ENCODE results near the gene CGB1.
A peak's percentile ranks its signal among the peaks of the same experiment; 100 is the strongest.
"Not testable (repeated sequence)": the region's sequence is repeated elsewhere in the genome, so short reads cannot be mapped to it uniquely, and the experiment has no call there.

Gene CGB1

DNA sequence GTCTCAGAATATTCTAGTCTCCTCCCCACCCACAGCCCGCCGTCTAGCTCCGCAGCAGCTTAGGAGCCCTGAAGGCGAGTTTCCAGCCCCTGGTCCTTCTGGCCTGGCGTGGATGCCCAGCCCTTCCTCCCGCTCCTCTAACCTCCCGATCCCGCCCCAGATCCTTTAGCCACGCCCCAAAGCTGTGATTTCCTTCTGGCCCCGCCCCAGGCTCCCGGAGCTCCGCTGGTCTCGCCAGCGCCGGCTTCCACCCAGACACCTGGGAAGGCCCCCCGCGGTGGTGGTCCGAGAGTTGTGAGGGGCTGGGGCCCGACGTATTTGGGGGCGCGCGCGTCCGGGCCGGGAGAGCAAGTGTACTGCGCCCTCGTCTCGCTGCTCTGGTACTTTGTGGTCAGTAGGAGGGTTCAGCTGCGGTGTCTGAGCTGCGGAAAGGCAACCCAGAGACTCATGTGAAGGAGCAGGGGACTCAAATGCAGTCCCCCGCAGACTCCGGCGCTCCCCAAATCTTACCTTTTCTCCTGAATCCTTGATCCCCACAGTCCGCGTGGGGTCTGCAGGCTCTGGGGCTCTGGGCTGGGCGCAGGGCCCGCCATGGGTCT lies 21.0 kb upstream of the CGB1 start, which contains the start of gene CGB7:
Gene CGB7, minus strand, starts transcription at position 114 of the 599 bp plus-strand sequence. CDS start 2,374 bp downstream, outside the sequence.
- no peak for DNase-seq

GRCh38 chr19:49056902-49057596 lies 20.4 kb upstream of the CGB1 start:
- not testable (repeated sequence) for DNase-seq

GRCh38 chr19:49056101-49056901 lies 19.6 kb upstream of the CGB1 start:
- DNase-seq: peak; percentile 70

DNA sequence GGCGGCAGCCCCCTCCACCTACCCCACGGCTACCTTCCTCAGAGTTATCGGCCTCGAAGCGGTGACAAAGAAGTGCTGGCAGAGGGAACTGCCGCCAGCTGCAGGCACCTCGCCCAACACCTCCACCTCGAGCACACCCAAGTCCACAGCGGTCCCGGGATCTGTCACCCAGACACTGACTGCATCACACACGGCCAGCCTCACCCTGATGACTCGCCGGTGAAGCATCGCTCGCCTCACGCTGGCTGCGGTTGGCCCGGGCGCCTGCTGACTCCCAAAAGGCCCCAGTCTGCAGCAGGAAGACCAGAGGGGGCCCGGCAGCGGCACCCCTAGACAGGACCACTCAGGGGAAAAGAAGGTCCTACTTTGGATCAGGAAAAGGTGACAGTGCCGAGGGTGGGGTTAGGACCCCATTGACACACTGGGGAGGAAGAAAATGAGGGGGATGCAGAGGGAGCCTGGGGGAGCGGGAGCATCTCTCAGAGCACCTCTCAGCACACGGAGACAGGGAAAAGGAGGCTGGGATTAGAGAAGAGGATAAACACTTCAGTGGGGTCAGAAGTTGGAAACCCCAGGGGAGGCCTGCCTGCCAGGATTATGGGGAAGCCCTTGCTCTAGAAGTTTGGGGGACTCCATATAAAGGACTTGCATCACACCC lies 13.8 kb upstream of the CGB1 start:
- not testable (repeated sequence) for DNase-seq

GRCh38 chr19:49049834-49050233 lies 13.1 kb upstream of the CGB1 start:
- DNase-seq: not testable (repeated sequence)

- DNase-seq: not testable (repeated sequence)
Observed at GRCh38 chr19:49049011-49049410, 12.3 kb upstream of the CGB1 start, which contains the start of gene CGB8. TSS of gene CGB8 (minus strand) at chr19:49049111. CDS start at chr19:49048739, 372 bp downstream.

- DNase-seq: not testable (repeated sequence)
Observed at GRCh38 chr19:49043548-49043947, 6.9 kb upstream of the CGB1 start, which contains the start of gene CGB5. TSS of gene CGB5 (plus strand) at chr19:49043848. CDS start at chr19:49044210, 362 bp downstream.

DNA sequence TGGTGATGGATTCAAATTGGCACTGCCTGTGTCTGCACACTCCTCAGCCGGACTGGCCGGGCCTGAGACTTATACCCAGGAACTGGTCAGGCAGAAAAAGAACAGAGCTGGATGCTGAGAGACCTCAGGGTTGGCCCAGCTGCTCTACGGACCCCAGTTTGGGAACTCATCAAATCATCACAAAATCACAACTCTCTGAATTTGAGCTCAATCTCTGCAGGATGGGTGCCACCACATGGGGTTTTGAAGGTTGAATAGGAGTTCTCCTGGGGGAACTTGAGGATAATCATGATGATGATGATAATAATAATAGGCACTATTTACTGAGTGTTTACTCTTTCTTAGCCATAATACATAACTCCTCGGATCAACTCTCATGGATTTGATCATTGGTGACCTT lies 6.0 kb upstream of the CGB1 start:
- not testable (repeated sequence) for DNase-seq

DNA sequence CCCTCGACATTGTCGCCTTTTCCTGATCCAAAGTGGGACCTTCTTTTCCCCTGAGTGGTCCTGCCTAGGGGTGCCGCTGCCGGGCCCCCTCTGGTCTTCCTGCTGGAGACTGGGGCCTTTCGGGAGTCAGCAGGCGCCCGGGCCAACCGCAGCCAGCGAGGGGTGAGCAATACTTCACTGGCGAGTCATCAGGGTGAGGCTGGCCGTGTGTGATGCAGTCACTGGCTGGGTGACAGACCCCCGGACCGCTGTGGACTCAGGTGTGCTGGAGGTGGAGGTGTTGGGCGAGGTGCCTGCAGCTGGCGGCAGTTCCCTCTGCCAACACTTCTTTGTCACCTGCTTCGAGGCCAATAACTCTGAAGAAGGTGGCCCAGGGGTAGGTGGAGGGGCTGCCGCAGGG lies 5.5 kb upstream of the CGB1 start:
- DNase-seq: no peak

DNA sequence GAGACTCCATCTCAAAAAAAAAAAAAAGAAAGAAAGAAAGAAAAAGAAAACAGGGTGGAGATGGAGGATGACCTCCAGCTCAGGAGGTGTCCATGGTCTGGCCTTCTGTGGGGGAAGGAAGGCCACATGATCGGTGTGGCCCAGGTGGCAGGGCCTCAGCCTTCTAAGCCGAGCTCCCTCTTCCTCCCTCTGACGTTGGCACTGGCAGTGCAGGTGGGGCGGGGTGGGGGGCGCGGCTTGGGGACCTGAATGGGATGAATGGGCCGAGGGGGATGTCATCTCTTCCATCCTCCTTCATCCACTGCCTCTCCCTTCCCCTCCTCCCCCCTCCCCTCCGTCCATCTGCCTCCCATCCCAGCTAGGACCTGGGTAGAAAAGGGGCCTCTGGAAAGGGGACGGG lies 3.0 kb upstream of the CGB1 start:
- not testable (repeated sequence) for DNase-seq

- not testable (repeated sequence) for DNase-seq
Observed at GRCh38 chr19:49038557-49039276, 2.0 kb upstream of the CGB1 start.

DNA sequence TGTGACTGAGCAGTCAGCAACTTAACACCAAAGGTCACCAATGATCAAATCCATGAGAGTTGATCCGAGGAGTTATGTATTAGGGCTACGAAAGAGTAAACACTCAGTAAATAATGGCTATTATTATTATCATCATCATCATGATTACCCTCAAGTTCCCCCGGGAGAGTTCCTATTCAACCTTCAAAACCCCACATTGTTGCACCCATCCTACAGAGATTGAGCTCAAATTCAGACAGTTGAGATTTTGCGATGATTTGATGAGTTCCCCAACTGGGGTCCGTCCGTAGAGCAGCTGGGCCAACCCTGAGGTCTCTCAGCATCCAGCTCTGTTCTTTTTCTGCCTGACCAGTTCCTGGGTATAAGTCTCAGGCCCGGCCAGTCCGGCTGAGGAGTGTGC lies 1.4 kb upstream of the CGB1 start:
- DNase-seq: not testable (repeated sequence)

- DNase-seq: peak; percentile 88
Observed at GRCh38 chr19:49031642-49032301, 4.9 kb downstream of the CGB1 start, which contains the start of gene CGB2. TSS of gene CGB2 (plus strand) at chr19:49031890. CDS start at chr19:49032096, 206 bp downstream.

GRCh38 chr19:49030323-49030722 lies 6.4 kb downstream of the CGB1 start:
- not testable (repeated sequence) for DNase-seq

DNA sequence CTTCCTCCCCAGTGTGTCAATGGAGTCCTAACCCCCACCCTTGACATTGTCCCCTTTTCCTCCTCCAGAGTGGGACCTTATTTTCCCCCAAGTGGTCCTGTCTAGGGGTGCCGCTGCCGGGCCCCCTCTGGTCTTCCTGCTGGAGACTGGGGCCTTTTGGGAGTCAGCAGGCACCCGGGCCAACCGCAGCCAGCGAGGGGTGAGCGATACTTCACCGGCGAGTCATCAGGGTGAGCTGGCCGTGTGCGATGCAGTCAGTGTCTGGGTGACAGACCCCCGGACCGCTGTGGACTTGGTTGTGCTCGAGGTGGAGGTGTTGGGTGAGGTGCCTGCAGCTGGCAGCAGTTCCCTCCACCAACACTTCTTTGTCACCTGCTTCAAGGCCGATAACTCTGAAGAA lies 6.9 kb downstream of the CGB1 start:
- DNase-seq: not testable (repeated sequence)

DNA sequence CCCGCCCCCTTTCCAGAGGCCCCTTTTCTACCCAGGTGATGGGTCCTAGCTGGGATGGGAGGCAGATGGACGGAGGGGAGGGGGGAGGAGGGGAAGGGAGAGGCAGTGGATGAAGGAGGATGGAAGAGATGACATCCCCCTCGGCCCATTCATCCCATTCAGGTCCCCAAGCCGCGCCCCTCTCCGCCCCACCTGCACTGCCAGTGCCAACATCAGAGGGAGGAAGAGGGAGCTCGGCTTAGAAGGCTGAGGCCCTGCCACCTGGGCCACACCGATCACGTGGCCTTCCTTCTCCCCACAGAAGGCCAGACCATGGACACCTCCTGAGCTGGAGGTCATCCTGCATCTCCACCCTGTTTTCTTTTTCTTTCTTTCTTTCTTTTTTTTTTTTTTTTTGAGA lies 8.0 kb downstream of the CGB1 start:
- not testable (repeated sequence) for DNase-seq

DNA sequence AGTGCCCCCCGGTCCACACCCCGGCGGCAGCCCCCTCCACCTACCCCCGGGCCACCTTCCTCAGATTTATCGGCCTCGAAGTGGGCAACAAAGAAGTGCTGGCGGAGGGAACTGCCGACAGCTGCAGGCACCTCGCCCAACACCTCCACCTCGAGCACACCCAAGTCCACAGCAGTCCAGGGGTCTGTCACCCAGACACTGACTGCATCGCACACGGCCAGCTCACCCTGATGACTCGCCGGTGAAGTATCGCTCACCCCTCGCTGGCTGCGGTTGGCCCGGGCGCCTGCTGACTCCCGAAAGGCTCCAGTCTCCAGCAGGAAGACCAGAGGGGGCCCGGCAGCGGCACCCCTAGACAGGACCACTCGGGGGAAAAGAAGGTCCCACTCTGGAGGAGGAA lies 11.1 kb downstream of the CGB1 start:
- not testable (repeated sequence) for DNase-seq

DNA sequence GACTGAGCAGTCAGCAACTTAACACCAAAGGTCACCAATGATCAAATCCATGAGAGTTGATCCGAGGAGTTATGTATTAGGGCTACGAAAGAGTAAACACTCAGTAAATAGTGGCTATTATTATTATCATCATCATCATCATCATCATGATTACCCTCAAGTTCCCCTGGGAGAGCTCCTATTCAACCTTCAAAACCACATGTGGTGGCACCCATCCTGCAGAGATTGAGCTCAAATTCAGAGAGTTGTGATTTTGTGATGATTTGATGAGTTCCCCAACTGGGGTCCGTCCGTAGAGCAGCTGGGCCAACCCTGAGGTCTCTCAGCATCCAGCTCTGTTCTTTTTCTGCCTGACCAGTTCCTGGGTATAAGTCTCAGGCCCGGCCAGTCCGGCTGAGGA lies 11.6 kb downstream of the CGB1 start:
- DNase-seq: not testable (repeated sequence)

DNA sequence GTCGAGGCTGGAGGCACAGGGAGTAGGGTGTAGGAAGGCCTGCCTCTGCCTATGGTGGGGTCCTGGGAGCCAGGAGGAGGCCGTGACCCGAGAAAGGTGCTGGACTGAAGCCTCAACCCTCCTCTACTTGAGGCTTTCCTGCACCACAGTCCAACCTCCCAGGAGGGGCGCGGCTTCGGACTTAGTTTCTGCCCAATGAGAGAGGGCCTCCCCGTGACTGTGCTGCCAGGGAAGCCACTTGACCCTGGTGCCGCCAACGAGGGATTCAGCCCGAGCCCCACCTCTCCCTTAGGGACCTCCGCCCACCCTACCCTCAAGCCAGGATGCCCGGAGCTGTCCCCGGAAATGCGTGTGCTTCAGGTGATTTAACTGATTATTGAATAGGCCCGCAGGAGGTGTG lies 12.5 kb downstream of the CGB1 start, which contains the start of gene CGB3:
Gene CGB3, minus strand, starts transcription at position 101 of the 400 bp plus-strand sequence. CDS start 362 bp downstream, outside the sequence.
- DNase-seq: not testable (repeated sequence)

DNA sequence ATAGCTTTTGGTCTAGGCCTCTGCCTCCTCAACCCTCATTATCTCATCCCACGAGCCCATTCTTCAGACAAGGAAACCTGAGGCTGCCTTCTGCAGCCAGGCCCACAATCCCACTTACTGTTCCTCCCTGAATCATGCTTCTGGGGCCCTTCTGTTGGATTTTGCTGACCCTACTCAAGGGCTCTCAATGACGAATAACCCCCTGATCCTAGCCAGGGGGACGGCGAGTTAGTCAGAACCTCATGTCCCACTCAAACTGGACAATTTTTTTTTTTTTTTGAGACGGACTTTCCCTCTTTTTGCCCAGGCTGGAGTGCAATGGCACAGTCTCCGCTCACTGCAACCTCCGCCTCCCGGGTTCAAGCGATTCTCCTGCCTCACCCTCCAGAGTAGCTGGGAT lies 14.6 kb downstream of the CGB1 start:
- DNase-seq: no peak
